ENCODE measurements around the gene LPAR3.
A peak's percentile ranks its signal among the peaks of the same experiment; 100 is the strongest.

LPAR3 gene

GRCh38 chr1:84780000-84780716 lies 112.8 kb downstream of the LPAR3 start:
- H3K4me3 Mint-ChIP-seq: no peak overlapping the region
- ATAC-seq (replicated peaks) (no peak), DNase-seq (no peak)
- H3K27ac Mint-ChIP-seq: no peak overlapping the region
- H3K4me1 Mint-ChIP-seq: peaks cover 2 to 18% of the 10 kb centered on the region in 2 donors
- H3K27me3 Mint-ChIP-seq: peaks cover 11 to 27% of the 10 kb centered on the region in 2 donors
- H3K9me3 Mint-ChIP-seq: no peaks in the 10 kb centered on the region
- H3K36me3 Mint-ChIP-seq: no peaks in the 10 kb centered on the region

DNA sequence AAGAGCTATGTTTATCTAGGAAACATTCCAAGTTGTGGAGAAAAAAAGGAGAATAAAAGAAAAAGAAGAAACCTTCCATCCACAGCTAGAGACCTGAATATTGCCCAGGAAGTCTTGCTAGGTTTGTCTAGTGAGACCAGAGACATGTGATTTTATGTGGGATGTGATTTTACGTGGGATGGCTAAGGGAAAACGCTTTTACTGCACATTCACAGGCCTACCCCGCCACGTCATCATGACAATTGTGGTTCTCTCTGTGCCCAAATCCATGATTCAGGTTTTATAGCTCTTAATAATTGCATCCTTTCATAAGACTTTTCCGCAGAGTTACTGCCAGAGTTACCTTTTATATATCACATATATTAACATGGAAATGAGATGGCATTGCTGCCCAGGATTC lies 116.4 kb downstream of the LPAR3 start:
- H3K4me3 Mint-ChIP-seq: no peak overlapping the region
- H3K27me3 Mint-ChIP-seq: peaks cover 8 to 24% of the 10 kb centered on the region in 2 donors
- peaks cover 0 to 8% of the 10 kb centered on the region in 2 donors for H3K4me1 Mint-ChIP-seq
- no peaks in the 10 kb centered on the region for H3K9me3 Mint-ChIP-seq
- no peaks in the 10 kb centered on the region for H3K36me3 Mint-ChIP-seq
- H3K27ac Mint-ChIP-seq: no peak overlapping the region
- ATAC-seq (replicated peaks) (no peak), DNase-seq (no peak)

- Mint-ChIP-seq H3K27ac (no peak overlapping the region), H3K4me3 (no peak overlapping the region), H3K36me3 (no peaks in the 10 kb centered on the region), H3K4me1 (peaks cover 0 to 8% of the 10 kb centered on the region in 2 donors), H3K27me3 (peaks cover 4 to 16% of the 10 kb centered on the region in 2 donors), H3K9me3 (no peaks in the 10 kb centered on the region)
- DNase-seq (no peak), ATAC-seq (replicated peaks) (no peak)
Measured at GRCh38 chr1:84775535-84775920, 117.5 kb downstream of the LPAR3 start.

DNA sequence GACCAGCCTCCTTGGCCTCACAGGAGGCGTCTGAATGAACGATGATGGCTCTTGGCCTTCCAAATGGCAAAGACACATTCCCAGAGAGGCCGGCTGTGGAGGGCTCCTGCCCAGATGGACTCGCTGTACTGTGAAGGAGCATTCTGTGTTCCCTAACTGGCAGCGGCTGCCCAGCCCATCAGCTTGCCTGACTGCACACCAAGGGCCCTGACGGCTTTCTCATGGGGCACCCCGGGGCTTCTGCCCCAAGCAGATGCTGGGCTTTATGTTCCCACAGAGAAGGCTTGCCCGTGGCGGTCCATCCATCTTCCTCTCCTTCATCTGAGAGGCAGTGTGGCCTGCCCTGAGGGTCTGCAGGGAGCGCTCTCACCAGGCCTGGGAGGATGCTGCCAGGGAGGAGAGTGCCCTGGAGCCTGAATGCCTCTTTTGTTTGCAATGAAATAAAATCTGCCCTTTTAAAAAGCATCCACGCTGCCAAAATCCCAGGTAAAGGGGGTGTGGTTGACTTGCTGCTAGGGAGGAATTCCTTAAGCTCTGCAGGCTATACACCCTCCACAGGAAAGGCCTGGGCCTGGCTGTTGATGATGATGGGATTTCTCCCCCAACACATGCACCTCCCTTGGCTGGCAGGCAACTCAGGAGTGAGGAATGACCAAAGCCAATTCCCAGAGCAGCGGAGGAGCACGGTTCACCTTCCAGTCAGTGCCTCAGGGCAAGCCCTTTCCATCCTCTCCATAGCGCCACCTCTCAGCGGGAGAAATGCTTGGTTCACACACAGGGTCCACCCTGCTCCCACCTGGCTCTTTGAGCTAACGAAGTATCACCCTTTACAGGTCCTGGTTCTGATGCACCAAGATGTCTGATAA lies 118.1 kb downstream of the LPAR3 start:
- Mint-ChIP-seq H3K27ac (no peak overlapping the region), H3K27me3 (peaks cover 9 to 15% of the 10 kb centered on the region in 2 donors), H3K4me1 (peaks cover 0 to 3% of the 10 kb centered on the region in 2 donors), H3K4me3 (no peak overlapping the region), H3K9me3 (no peaks in the 10 kb centered on the region), H3K36me3 (no peaks in the 10 kb centered on the region)
- no peak for DNase-seq
- ATAC-seq (replicated peaks): no peak

GRCh38 chr1:84773933-84774497 lies 119.0 kb downstream of the LPAR3 start:
- peak overlapping the region; percentile 47 for H3K27ac Mint-ChIP-seq
- no peak for DNase-seq
- H3K36me3 Mint-ChIP-seq: no peaks in the 10 kb centered on the region
- peaks cover 9 to 15% of the 10 kb centered on the region in 2 donors for H3K27me3 Mint-ChIP-seq
- H3K4me1 Mint-ChIP-seq: no peaks in the 10 kb centered on the region
- H3K9me3 Mint-ChIP-seq: no peaks in the 10 kb centered on the region
- H3K4me3 Mint-ChIP-seq: no peak overlapping the region
- ATAC-seq (replicated peaks): no peak

DNA sequence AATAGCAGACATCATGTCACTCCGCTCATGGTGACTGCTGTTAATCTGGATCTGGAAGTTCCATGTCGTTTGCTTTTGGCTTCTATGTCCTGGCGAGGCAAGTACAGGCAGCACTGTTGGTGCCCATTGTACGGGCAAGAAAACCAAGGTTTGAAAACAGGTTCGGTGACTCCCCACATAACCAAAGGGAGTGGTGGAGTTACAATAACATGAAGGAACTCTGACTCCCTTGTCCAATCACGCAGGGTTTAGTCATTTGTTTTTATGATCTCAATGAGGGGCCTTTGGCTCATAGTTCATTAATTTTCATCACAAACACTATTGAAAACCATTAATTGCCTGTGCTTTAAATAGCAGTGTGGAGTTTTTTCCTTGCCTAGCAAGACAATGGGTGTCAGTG lies 119.8 kb downstream of the LPAR3 start:
- H3K9me3 Mint-ChIP-seq: no peaks in the 10 kb centered on the region

DNA sequence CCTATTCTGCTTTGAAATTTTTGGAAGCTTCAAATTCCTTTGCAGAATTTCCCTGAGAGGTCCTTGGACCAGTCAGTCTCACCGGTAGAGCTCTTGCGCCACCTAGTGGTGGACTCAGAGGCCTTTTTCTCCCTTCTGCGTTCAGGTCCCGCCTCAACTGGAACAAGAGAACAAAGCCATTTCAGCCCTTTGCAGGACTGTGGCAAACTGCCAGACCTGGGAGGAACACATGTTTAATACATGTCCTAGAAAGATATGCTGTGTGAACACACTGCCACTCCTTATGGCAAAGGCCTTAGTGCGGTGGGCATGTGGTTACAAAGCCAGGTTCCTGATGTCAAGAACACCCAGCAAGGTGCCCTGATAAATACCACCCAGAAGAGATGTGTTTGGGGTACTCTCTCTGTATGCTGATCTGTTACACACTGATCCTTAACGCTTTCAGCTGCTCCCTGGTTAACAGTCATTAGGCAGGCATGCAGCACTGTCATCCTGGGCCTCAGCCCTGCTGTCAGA lies 120.5 kb downstream of the LPAR3 start:
- no peaks in the 10 kb centered on the region for H3K9me3 Mint-ChIP-seq

More for the DNA sequence above, 119.8 kb downstream of the LPAR3 start:
- Mint-ChIP-seq H3K36me3 (no peaks in the 10 kb centered on the region), H3K4me1 (no peaks in the 10 kb centered on the region), H3K27ac (no peak overlapping the region), H3K27me3 (peaks cover 9 to 15% of the 10 kb centered on the region in 2 donors), H3K4me3 (no peak overlapping the region)
- no peak for DNase-seq
- no peak for ATAC-seq (replicated peaks)

DNA sequence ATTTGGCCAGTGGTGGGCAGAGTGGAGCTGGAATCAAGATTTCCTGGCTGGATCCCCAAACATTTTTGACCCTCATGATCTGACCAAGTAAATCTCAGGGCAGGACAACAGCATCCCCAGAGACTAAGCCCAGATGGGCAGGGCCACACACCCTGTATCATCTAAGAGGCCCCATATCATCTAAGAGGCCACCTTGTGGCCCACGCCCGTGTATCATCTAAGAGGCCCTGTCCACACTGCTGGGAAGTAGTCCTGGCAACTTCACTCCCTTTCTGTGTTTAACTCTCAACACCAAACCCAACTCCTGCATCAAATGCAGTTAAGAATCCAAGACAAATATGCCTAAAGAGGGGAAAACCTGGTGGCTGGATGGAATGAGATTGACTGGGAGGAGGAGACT lies 121.1 kb downstream of the LPAR3 start:
- Mint-ChIP-seq H3K4me3 (no peak overlapping the region), H3K27ac (no peak overlapping the region), H3K9me3 (no peaks in the 10 kb centered on the region), H3K36me3 (no peaks in the 10 kb centered on the region), H3K27me3 (peaks cover 9 to 15% of the 10 kb centered on the region in 2 donors), H3K4me1 (no peaks in the 10 kb centered on the region)
- ATAC-seq (replicated peaks) (peak in 1 of 2 donors; percentile 50), DNase-seq (no peak)

More for the DNA sequence above, 120.5 kb downstream of the LPAR3 start:
- Mint-ChIP-seq H3K27me3 (peaks cover 9 to 15% of the 10 kb centered on the region in 2 donors), H3K27ac (no peak overlapping the region), H3K4me3 (no peak overlapping the region), H3K36me3 (no peaks in the 10 kb centered on the region), H3K4me1 (no peaks in the 10 kb centered on the region)
- DNase-seq: peak; percentile 51
- peak; percentile 80 to 83 for ATAC-seq (replicated peaks)

GRCh38 chr1:84770481-84770880 lies 122.5 kb downstream of the LPAR3 start:
- H3K27me3 Mint-ChIP-seq: peaks cover 13 to 25% of the 10 kb centered on the region in 2 donors
- H3K4me3 Mint-ChIP-seq: no peak overlapping the region
- no peak overlapping the region for H3K27ac Mint-ChIP-seq
- no peaks in the 10 kb centered on the region for H3K4me1 Mint-ChIP-seq
- DNase-seq (no peak), ATAC-seq (replicated peaks) (no peak)
- no peaks in the 10 kb centered on the region for H3K9me3 Mint-ChIP-seq
- no peaks in the 10 kb centered on the region for H3K36me3 Mint-ChIP-seq

- DNase-seq: no peak
- no peak overlapping the region for H3K4me3 Mint-ChIP-seq
- no peaks in the 10 kb centered on the region for H3K9me3 Mint-ChIP-seq
- H3K36me3 Mint-ChIP-seq: no peaks in the 10 kb centered on the region
- ATAC-seq (replicated peaks): no peak
- no peak overlapping the region for H3K27ac Mint-ChIP-seq
- peaks cover 21 to 32% of the 10 kb centered on the region in 2 donors for H3K27me3 Mint-ChIP-seq
- no peaks in the 10 kb centered on the region for H3K4me1 Mint-ChIP-seq
Measured at GRCh38 chr1:84769636-84770035, 123.4 kb downstream of the LPAR3 start.

DNA sequence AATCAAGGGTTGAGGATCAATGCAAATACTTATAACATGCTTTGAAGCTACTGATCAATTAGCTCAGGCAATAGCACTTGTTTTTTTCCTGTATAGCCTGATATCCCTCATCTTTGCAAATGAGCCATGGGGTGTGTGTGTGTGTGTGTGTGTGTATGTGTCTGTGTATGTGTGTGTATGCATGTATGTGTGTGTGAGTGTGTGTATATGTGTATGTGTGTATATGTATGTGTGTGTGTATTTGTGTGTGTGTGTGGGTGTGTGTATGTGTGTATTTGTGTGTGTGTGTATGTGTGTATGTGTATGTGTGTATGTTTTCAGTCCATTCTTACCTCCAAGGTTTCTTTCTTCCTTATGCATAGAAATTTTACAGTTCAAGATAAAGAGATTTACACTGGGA lies 124.4 kb downstream of the LPAR3 start:
- H3K9me3 Mint-ChIP-seq: no peaks in the 10 kb centered on the region
- ATAC-seq (replicated peaks) (no peak), DNase-seq (no peak)
- no peaks in the 10 kb centered on the region for H3K4me1 Mint-ChIP-seq
- H3K27me3 Mint-ChIP-seq: peaks cover 27 to 33% of the 10 kb centered on the region in 2 donors
- no peaks in the 10 kb centered on the region for H3K36me3 Mint-ChIP-seq
- H3K27ac Mint-ChIP-seq: no peak overlapping the region
- H3K4me3 Mint-ChIP-seq: no peak overlapping the region

DNA sequence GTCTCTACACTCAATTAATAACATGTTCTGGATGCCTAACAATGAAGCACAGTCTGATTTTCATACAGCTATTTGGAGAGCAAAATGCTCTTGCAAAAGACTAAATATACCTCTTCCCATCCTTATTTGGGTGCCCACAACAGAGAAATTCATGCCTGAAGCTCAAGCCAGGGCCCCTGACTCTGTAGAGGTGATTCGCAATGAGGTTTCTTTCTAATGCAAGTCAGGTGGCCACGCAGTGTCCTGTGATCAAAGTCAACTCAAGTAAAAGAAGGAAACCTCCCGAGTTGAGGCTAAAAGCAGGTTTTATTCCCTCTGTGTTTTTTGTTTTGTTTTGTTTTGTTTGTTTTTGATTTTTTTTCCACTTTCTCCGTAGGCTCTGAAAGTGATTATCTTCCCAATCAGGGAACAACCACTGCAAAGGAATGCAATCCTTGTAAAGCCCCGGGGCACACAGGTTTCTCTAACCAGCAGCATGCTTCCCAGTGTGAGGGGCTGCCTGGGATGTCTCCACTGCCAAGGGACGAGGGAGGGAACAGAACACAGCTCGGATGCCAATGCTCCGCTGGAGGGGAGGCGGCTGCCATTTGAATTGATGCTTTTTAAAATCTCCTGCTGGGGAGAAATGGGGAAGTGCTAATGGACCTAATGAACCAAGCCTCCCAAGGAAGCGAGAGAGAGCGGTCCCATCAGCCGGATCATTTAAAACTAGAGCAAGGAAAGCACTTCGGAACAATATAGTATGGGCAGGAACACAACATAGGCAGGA lies 128.9 kb downstream of the LPAR3 start:
- Mint-ChIP-seq H3K4me1 (peaks cover 2% of the 10 kb centered on the region in 2 donors), H3K27ac (no peak overlapping the region), H3K9me3 (no peaks in the 10 kb centered on the region), H3K36me3 (no peaks in the 10 kb centered on the region), H3K4me3 (no peak overlapping the region), H3K27me3 (peaks cover 25 to 31% of the 10 kb centered on the region in 2 donors)
- DNase-seq: no peak
- ATAC-seq (replicated peaks): no peak

DNA sequence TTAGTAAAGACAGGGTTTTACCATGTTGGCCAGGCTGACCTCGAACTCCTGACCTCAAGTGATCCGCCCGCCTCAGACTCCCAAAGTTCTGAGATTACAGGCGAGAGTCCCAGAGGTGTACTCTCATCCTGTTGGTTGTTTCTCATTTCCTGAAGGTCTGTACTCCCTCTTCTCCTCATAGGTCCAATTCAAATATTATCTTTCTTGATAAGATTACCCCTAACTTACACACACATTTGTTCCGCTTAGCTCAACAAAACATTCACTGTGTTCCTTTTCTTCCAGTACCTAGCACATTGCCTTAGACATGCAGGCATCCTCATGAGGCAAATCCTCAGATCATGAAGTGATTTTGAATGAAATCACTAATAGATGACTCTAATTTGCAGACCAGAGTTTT lies 130.3 kb downstream of the LPAR3 start:
- Mint-ChIP-seq H3K27me3 (peaks cover 25 to 34% of the 10 kb centered on the region in 2 donors), H3K4me1 (peaks cover 3 to 6% of the 10 kb centered on the region in 2 donors), H3K4me3 (no peak overlapping the region), H3K27ac (no peak overlapping the region), H3K36me3 (no peaks in the 10 kb centered on the region), H3K9me3 (no peaks in the 10 kb centered on the region)
- ATAC-seq (replicated peaks) (no peak), DNase-seq (no peak)
